ENCODE measurements around the gene NFATC2. TPM values are rescaled to one million over a fixed set of nuclear protein-coding genes. Genes with fewer than 3 reads are reported as not detected.

Gene NFATC2
- total RNA-seq, 4 donors from 2014 or later: 1.6 to 3.9 (median 2.8) TPM

DNA sequence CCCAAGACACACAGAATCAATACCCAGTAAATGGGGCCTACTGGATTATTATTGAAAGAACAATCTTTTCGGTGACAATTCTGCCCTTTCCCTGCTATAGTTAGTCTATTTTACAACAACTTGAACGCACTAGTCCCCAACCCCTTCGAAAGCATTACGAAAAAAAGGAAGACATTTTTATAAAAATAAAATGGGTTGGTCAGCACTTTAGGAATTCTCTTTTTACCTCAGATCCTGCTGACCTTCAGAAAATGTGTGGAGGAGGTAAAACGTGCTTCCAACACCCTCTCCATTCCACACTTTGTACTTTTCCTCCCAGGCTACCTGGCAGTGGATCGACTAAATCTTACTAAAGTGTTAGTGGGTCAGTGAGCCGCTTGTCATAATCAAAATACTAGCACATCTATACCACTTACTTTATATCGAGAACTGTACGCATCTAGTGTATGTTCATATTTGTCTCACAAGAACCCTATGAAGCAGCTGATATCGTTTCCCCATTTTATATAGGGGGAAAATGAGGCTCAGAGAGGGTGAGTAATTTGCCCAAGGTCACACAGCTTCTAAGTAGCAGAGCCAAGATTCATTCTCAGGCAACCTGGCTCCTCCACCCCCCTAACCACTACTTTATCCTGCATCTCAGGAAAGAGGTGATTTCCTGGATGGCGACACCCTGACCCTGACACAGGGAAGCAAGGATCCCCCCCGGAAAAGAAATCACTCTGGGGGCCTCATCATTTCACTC is 10.6 kb downstream of the NFATC2 start:
- peak overlapping the region; percentile 46 to 75 (median 65) for H3K27ac ChIP-seq
- no peak for DNase-seq
- no peaks in the 10 kb centered on the region for H3K36me3 ChIP-seq
- intact Hi-C loops (cut with DNase I; ENCODE audit: low total_unique reads): no loop called here
- no peaks in the 10 kb centered on the region for H3K27me3 ChIP-seq
- in situ Hi-C loops (cut with MboI; ENCODE audit: low sequenced_read_pairs in 4 of 4): no loop called here
- H3K4me1 ChIP-seq: peaks cover 23 to 28% of the 10 kb centered on the region in 2 donors
- TF ChIP-seq, protein P1, sequence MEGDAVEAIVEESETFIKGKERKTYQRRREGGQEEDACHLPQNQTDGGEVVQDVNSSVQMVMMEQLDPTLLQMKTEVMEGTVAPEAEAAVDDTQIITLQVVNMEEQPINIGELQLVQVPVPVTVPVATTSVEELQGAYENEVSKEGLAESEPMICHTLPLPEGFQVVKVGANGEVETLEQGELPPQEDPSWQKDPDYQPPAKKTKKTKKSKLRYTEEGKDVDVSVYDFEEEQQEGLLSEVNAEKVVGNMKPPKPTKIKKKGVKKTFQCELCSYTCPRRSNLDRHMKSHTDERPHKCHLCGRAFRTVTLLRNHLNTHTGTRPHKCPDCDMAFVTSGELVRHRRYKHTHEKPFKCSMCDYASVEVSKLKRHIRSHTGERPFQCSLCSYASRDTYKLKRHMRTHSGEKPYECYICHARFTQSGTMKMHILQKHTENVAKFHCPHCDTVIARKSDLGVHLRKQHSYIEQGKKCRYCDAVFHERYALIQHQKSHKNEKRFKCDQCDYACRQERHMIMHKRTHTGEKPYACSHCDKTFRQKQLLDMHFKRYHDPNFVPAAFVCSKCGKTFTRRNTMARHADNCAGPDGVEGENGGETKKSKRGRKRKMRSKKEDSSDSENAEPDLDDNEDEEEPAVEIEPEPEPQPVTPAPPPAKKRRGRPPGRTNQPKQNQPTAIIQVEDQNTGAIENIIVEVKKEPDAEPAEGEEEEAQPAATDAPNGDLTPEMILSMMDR (IDR thresholded peaks at IDR 0.05 in 4 of 5, conservative IDR thresholded peaks at IDR 0.05 in 1 of 5): no peak
- TF ChIP-seq POLR2A (IDR thresholded peaks at IDR 0.05): no peak
- no peaks in the 10 kb centered on the region for H3K9me3 ChIP-seq
- ATAC-seq: no peak
- H3K4me3 ChIP-seq: peak overlapping the region in 2 of 4 donors; percentile 20 to 40

DNA sequence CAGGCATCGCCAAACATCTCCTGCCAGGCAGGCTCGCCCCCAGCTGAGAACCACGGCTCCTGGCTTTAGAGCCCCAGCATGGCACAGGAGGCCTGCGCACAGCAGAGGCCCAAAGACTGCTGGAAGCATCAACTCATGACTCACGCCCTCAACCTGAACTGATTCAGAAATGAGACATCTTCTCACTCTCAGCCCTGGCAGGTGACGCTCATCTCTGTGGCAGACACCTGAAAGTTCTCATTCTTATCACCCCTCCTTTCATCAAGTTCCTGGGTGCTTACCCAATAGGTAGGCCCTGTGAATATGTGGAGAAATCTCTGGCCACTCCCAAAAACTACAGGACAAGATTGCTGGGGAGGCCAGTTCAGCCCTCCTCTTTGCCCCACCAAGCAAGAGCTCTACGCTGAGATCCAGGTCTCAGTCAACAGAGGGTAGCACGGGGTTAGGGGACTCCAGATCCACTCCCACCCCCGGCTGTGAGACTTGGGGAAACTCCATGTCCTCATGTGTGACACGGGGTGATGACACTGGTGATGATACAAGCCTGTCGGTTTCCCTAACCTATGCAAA is 11.3 kb downstream of the NFATC2 start:
- H3K9me3 ChIP-seq: no peaks in the 10 kb centered on the region
- no peak for DNase-seq
- no peak overlapping the region for H3K27ac ChIP-seq
- H3K4me1 ChIP-seq: peaks cover 18 to 22% of the 10 kb centered on the region in 2 donors
- no peaks in the 10 kb centered on the region for H3K36me3 ChIP-seq
- no peaks in the 10 kb centered on the region for H3K27me3 ChIP-seq
- no peak overlapping the region for H3K4me3 ChIP-seq
- in situ Hi-C loops (cut with MboI; ENCODE audit: low sequenced_read_pairs in 4 of 4): no loop called here
- ATAC-seq: no peak
- no peak for TF ChIP-seq POLR2A (IDR thresholded peaks at IDR 0.05)
- TF ChIP-seq, protein P1 (IDR thresholded peaks at IDR 0.05 in 4 of 5, conservative IDR thresholded peaks at IDR 0.05 in 1 of 5): no peak
- intact Hi-C loops (cut with DNase I; ENCODE audit: low total_unique reads): no loop called here

DNA sequence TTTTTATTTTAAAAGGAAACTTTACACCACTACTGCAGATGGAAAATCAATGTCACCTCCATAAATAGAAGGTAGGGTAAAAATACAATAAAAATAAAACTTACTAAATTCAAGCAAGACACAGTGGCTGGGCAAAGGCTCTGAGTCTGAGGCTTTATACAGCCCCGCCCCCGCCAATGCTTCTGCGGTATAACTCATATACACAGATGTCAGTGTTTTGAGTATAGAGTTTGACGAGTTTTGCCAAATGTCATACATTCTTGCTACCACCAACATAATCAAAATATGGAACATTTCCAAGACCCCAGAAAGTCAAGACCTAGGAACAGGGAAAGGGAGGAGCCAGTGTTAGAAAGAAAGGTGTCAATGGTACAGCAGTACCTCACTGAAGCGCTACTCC is 12.8 kb downstream of the NFATC2 start:
- intact Hi-C loops (cut with DNase I; ENCODE audit: low total_unique reads) (no loop called here), in situ Hi-C loops (cut with MboI; ENCODE audit: low sequenced_read_pairs in 4 of 4) (no loop called here)
- Histone ChIP-seq H3K36me3 (no peaks in the 10 kb centered on the region), H3K9me3 (no peaks in the 10 kb centered on the region), H3K27me3 (no peaks in the 10 kb centered on the region), H3K4me3 (no peak overlapping the region), H3K27ac (no peak overlapping the region), H3K4me1 (peaks cover 17 to 22% of the 10 kb centered on the region in 2 donors)
- ATAC-seq: no peak
- DNase-seq: no peak
- TF ChIP-seq, protein P1 (IDR thresholded peaks at IDR 0.05 in 4 of 5, conservative IDR thresholded peaks at IDR 0.05 in 1 of 5): no peak

DNA sequence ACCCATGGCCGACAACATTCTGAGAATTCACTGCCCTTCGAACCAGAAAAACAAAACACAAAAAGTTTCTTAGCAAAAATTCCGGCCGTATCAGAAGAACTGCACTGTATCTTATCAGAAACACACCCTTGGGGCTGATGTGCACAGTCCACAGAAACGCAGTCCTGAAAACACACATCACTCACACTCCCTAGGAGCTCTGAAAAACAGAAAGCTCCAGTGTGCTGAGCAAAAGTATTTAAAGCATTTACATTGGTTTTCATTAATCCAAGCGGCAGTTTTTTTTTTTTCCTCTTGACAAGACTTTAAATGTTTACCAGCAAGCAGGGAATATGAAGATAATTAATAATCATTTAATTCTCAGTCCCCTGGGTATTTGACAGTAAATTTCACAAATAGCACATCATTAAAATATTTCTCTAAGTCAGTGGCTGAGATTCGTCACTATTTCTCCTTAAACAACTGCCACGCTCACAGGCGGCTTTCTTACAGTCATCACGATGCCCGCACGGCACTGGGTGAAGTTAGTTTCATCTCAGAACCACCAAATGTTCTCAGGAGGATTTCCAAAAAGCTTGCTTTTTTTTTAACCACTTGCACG is 13.3 kb downstream of the NFATC2 start:
- Histone ChIP-seq H3K9me3 (no peaks in the 10 kb centered on the region), H3K27me3 (no peaks in the 10 kb centered on the region), H3K36me3 (no peaks in the 10 kb centered on the region), H3K4me1 (peaks cover 17 to 22% of the 10 kb centered on the region in 2 donors), H3K27ac (no peak overlapping the region), H3K4me3 (no peak overlapping the region)
- ATAC-seq (no peak), DNase-seq (no peak)
- no peak for TF ChIP-seq POLR2A (IDR thresholded peaks at IDR 0.05)
- TF ChIP-seq, protein P1 (IDR thresholded peaks at IDR 0.05 in 4 of 5, conservative IDR thresholded peaks at IDR 0.05 in 1 of 5): no peak
- in situ Hi-C loops (cut with MboI; ENCODE audit: low sequenced_read_pairs in 4 of 4) (no loop called here), intact Hi-C loops (cut with DNase I; ENCODE audit: low total_unique reads) (no loop called here)
